ENCODE data around the gene KBTBD12.

KBTBD12 gene

DNA sequence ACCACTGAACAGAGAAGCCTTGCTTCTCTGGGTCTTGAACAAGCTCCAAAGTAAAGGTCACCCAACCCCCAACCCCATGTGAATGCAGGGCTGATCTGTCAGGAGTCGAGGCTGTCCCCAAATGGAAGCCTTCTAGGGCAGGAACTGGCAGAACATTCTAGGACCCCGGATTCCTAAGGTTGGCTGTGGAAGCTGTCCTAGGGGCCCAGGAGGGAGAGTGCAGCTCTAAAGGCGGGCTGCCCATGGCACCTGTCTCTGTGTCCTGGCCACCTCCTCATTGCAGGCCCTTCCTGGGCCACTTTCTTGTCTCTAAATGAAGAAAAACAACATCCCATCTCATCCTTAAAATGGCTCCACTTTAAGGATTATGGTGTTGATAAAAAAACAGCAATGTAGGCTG lies 83.6 kb downstream of the KBTBD12 start:
- DNase-seq = no peak
- intact Hi-C loops (cut with DNase I) = no loop called here

DNA sequence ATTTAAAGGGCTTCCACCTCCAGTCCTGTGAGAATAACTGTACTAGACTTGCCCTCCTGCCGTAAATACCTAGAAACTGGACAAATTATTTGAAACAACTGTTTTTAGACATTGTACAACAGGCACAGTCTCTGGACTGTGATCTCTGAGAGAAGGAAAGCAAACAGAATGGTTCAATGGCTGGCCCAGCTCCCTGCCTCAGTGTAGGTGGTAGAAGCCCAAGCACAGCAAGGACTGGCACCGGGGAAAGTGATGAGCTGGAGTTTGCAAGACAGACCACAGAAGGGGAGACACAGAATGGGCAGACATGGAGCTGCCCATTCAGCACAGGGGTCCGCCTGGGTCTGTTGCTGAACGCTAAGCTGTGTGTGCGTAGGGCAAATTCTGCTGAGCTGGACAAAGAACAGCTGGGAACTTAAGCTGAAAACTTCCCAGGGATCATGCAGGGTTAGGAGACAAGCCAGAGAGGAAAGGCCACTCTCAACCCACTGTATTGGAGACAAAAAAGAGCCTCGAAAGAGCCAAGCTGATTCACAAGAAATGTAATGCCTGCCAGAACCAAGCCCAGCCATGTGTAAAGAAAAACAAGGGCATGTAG lies 84.6 kb downstream of the KBTBD12 start:
- intact Hi-C loops (cut with DNase I) = no loop called here

DNA sequence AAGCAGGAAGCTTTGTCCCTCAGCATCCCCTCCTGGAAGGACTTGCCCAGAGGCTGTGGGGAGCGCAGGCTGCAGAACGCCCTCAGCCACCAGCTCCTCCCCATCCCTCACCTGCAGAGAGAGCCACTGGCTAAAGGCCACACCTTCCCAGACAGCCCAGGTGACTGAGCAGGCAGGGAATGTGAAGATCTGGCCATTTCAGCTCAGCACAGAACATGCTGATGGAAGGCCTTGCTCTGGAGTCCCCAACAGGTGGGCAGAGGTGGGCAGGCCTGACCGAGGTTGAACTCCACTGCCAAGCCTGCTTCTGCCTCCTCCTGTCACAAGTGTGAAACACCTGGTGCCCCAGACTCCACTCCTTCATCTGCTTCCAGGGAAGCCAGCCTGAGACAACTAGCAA lies 86.5 kb downstream of the KBTBD12 start:
- intact Hi-C loops (cut with DNase I) = no loop called here
- no peak for DNase-seq

More for the DNA sequence above, 84.6 kb downstream of the KBTBD12 start:
- peak in 4 of 42 donors; percentile 2 to 48 (median 15) for DNase-seq

GRCh38 chr3:128004661-128005060 lies 89.6 kb downstream of the KBTBD12 start:
- intact Hi-C loops (cut with DNase I) = no loop called here
- DNase-seq = no peak

- intact Hi-C loops (cut with DNase I) = no loop called here
- no peak for DNase-seq
Measured at GRCh38 chr3:128006061-128007032, 91.3 kb downstream of the KBTBD12 start.

DNA sequence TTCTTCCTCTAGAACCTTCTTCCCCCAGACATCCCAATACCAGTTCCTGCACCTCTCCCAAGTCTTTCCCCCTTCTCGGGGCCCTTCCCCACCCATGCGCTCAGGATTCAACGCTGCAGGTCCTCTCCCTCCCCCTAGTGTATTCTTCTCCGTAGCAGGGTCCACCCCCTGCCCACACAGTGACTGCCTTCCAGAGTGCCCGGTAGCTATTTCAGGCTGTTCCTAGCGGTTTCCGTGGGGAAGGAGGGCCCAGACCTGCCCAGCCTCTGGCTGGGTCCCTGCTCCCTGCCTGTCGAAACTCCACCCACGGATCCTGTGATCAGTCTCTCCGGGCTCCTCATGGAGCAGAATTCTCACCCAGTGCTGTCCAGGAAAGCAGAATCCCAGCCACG lies 92.0 kb downstream of the KBTBD12 start:
- intact Hi-C loops (cut with DNase I) = no loop called here

DNA sequence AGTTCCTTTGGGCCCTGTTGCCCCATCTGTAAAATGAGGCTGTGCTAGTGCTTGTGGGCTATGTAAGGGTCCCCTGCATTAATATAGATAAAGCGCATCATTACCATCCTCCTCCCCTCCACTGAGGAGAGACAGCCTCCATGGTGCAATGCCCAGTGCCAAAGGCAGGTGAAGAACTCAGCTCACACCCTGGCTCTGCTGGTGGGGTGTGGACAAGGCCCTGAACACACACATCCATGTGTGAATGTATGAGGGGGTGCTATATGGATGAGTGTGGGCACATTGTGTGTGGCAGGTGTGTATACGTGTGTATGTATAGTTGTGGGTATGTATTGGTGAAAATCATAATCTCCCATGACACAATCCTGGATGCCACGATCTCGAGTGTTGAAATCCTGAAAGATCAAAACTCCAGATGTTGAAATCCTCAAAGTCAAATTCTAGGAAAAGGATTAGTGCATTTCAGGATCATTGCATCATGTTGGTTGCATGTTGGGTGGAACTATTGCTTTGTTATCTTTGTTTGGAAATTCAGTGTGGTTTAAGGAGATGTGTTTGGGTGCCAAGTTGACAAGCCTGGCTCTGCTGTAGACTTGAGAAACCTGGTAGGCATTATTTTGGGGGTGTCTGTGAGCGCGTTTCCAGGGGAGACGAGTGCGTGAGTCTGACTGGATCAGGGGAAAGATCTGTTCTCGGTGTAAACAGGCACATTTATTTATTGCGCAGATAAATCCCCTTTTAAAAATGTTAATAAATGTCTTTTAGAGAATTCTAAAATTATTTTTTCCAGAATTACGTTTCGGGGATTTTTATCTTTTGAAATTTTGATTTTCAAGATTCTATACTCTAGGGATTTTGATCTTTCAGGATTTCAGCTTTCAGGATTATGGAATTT lies 95.2 kb downstream of the KBTBD12 start:
- no peak for DNase-seq
- intact Hi-C loops (cut with DNase I) = no loop called here

More for the DNA sequence above, 92.0 kb downstream of the KBTBD12 start:
- DNase-seq = no peak

GRCh38 chr3:128011140-128011539 lies 96.1 kb downstream of the KBTBD12 start:
- intact Hi-C loops (cut with DNase I) = no loop called here
- DNase-seq = peak in 36 of 42 donors; percentile 6 to 66 (median 46)

DNA sequence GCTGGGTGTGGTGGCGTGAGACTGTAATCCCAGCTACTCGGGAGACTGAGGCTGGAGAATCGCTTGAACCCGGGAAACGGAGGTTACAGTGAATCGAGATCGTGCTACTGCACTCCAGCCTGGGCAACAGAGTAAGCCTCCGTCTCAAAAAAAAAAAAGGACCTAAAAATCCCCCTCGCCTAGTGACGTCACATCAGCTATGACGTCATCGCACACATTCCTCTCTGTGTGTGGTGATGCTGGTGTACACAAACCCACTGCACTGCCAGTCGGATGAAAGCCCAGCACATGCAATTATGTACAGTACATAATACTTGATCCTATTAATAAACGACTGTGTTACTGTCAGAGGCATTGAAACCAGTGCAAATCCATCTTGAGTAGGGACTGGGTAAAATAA lies 97.0 kb downstream of the KBTBD12 start:
- intact Hi-C loops (cut with DNase I) = no loop called here
- no peak for DNase-seq

- intact Hi-C loops (cut with DNase I) = no loop called here
- no peak for DNase-seq
Measured at GRCh38 chr3:128014548-128014947, 99.5 kb downstream of the KBTBD12 start.

- intact Hi-C loops (cut with DNase I) = no loop called here
- no peak for DNase-seq
Measured at GRCh38 chr3:128016502-128016901, 101.5 kb downstream of the KBTBD12 start.

GRCh38 chr3:128021768-128022372 lies 106.8 kb downstream of the KBTBD12 start:
- intact Hi-C loops (cut with DNase I) = no loop called here
- no peak for DNase-seq

- intact Hi-C loops (cut with DNase I) = no loop called here
- DNase-seq = no peak
Measured at GRCh38 chr3:128033102-128033501, 118.1 kb downstream of the KBTBD12 start.

GRCh38 chr3:128036119-128036518 lies 121.1 kb downstream of the KBTBD12 start:
- DNase-seq = no peak
- intact Hi-C loops (cut with DNase I) = no loop called here

Data from head of caudate nucleus (tissue), 42 donors.